ENCODE results near the gene SNX14. TPM values are rescaled to one million over a fixed set of nuclear protein-coding genes. Genes with fewer than 3 reads are reported as not detected.

The SNX14 gene
- total RNA-seq, 1 donor from 2014 or later = 82.6 TPM

DNA sequence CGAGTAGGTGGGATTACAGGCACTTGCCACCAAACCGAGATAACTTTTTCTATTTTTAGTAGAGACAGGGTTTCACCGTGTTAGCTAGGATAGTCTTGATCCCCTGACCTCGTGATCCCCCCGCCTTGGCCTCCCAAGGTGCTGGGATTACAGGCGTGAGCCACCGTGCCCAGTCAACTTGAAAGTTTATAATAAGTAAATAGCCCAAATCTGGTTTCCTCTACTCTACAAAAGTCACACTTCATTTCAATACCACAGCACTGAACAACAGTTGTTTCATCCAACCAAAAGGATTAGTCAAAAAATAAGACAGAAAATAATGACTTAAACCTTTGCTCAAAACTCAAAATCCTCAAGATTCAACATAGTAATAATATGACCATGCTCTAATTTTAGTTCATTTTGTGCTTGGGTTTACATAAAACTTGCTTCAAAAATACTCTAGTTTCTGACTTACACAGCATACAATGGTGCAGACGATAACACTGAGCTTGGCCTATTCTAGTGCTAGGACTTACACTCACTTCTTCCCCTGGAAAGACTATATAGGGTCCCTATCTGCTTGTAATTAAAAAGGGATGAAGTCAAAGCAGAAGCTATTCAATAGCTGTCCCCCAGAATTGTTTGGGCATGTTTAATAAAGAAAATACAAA is 87.1 kb downstream of the SNX14 start:
- DNase-seq (ENCODE audit: low read depth) = no peak

DNA sequence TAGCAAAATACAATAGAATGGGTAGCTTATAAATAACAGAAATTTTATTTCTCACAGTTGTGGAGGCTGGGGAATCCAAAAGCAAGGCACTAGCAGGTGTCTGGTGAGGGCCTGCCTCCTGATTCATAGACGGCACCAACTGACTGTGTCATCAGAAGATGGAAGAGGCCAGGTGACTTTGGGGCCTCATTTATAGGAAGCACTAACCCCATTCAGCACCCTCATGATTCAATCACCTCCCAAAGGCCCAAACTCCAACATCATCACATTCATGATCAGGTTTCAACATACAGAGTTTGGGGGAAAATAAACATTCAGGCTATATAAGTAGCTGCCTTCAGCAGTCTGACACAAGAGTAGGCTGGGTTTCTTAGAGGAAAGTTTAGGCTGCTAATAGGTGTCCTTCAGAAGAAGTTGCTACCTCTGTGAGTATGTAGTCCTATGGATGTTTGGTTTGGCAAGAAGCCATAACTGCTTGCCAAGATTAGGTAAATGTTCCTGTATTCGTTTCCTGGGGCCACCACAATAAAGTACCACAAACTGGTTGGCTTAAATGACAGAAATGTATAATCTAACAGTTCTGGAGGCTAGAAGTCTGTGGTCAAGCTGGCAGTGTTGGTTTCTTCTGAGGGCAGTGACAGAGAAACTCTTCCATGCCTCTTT is 94.9 kb downstream of the SNX14 start:
- DNase-seq (ENCODE audit: low read depth) = peak; percentile 21

DNA sequence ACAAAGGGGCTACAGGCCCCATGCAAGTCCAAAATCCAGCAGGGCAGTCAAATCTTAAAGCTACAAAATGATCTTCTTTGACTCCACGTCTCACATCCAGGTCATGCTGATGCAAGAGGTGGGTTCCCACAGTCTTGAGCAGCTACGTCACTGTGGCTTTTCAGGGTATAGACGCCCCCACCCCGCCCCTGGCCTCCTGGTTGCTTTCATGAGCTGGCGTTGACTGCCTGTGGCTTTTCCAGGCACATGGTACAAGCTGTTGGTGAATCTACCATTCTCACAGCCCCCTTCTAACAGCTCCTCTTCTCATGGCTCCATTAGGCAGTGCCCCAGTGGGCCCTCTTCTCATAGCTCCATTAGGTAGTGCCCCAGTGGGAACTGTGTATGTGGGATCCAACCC is 96.8 kb downstream of the SNX14 start:
- DNase-seq (ENCODE audit: low read depth) = no peak

DNA sequence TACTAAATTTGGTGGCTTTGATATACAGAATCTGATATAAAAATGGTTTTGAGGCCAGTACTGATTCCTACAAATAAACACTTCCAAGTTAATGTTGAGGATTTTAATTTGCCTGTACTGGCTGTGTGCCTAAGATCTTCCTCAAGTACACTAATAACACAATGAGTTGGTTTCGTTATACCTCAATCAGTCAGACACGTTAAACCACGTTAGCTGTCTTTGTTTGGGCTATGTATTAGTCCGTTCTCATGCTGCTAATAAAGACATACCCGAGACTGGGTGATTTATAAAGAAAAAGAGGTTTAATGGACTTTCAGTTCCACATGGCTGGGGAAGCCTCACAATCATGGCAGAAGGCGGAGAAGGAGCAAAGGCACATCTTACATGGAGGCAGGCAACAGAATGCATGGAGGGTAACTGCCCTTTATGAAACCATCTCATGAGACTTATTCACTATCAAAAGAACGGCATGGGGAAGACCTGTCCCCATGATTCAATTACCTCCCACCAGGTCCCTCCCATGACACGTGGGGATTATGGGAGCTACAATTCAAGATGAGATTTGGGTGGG is 97.6 kb downstream of the SNX14 start:
- no peak for DNase-seq (ENCODE audit: low read depth)

DNA sequence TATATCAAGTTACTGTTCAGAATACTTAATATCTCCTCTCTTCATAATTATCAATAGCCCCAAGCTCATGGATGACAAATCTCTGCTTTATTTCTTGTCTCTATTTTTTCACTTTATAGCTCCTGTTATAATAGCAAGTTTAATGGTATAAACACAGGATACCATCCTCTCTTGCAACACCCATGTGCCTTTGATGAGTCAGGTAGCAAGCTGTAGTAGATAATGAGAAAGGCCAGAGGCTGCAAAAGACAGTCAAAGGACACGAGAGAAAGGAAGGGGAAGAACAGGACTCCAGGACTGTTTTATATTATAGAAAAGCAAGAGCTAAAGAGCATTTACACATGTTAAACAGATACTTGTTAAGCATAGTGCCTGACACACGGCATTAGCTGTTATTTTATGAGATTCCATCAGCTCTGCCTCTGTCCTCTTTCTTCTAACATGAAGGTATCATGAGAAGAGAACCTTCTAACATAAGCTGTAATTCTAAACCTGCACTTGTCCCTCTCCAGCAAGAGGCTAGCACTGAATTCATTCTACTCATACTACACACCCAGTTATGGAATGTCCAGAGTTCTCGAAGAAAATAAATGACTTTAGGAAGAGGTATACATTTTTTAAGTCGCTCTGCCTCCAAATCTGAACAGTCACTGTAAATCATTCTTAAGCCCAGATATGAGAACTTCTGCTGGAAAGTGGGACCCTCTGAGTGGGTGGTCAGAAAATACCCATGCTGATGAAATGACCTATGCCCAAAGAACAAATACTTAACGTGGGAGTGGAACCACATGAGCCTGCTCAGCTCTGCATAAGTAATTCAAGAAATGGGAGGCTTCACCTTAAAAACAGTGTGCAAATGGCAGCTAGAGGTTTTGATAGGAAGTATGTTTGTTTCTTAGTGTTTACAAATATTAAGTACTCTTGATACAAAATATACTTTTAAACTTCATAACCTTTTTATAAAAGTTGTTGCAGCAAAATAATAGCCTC is 98.8 kb downstream of the SNX14 start:
- peak; percentile 44 for DNase-seq (ENCODE audit: low read depth)

DNA sequence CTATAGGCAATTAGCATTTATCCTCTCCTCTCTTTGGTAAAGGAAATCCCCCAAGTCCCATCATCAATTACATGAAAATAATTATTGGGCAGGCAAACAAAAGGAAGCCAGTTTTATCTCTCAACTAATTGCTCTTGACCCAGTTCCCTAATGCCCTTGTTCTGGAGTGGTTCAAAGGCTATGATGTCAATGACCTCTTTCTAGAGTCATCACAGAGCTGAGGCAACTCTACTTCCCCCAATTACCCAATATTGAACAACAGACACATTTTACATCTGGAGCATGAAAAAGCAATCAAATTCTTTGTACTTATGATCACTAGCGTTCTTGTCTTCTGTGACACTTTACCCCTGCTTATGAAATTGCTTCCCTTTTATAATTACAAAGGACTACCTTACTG is 100.3 kb downstream of the SNX14 start:
- no peak for DNase-seq (ENCODE audit: low read depth)

DNA sequence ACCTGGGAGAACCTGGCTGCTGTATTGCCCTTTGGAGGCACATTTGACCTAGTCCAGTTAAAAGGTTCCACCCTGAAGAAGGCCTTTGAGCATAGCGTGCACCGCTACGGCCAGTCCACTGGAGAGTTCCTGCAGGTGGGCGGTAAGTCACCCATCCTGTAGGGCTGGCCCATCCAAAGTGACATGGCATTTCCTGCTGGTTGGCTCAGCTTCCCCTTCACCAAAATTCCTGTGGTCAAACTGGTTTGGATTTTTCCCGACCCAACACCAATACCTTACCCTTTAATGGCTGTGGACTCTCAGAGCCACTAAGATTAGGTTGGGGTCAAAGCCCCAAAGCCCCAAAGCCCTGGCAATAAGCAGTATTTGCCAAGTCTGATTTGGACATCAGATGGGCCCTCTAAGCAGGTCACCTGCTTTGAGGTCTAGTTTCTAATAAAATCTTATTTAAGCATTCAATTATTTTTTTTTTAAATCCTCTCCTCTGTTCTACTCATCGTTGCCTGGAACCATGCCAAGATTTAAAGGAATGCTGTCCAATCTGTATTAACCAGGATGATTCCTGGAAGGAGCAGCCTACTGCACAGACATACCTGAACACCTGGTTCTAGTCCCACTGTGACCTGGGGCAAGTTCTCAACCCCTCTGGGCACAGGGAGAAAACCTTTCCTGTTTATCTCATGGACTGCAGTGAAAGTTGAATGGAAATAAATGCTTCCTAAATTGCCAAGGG is 103.0 kb downstream of the SNX14 start:
- DNase-seq (ENCODE audit: low read depth) = peak; percentile 29

DNA sequence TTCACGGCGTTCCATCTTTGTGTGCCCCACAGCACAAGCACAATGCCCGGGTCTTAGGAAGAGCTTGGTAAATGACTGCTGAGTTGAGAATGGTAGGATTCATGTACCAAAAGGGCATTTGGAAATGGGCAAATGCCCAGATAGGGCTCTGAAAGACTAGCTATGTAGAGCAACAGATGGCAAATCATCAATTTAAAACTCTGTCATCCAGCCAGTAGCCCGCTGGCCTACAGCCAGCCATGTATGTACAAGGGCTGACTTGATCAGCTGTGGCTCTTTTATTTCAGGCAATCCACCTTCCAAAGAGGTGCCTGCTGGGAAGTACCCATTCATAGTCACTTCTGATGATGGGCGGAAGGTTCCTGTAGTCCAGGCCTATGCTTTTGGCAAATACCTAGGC is 108.7 kb downstream of the SNX14 start:
- peak; percentile 70 for DNase-seq (ENCODE audit: low read depth)

DNA sequence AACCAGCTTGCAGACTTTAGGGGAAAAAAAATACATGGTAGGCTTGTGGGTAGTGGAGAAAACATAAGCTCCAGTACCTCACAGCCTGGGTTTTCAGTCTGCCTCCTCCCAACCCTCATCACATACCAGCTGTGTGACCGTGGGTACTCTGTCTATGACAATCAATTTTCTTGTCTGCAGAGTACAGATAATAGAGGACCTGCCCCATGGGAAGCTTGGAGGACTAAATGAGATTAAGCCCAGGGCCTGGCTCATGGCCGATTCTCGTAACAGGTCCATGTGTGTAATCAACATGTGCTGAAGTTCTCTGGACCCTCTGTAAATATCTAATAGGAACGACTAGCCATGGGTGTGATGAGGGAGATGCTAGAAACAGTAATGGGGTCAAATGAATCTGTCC is 109.8 kb downstream of the SNX14 start:
- DNase-seq (ENCODE audit: low read depth) = no peak

DNA sequence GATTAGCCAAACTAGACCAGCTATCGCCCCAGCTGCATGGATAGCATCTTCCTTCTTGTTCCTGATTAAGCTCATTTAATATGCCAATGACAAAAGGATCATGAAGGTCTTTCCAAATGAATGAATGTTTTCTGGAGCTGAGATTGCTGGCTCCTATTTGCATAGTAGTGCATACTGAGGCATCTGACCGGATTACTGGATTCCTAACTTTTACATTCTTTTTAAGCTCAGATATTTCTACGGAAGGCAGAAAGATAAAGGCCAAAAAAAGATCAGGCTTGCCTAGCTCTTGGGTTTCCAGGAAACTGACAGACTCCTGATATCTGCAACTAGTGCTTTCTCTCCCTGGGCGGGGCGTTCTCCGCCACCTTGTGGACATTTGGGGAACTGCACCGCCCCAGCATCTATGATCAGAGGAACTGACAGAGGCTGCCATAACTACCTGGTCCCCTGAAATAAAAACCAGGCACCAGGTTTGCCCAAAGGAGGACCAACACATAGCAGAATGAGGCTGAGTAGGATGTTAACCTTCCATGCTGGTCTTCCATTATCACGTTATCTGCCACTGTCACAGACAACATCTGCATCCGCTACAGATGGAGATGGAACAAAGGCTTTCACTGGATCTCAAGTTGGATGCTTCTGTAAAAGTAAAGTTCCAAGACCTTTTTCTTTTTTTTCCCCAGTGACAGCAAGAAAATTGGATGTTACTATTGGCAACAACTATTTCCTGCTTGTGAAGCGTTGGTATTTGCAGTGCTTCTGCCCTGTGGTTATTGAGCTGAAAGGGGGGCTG is 110.6 kb downstream of the SNX14 start:
- peak; percentile 84 for DNase-seq (ENCODE audit: low read depth)

DNA sequence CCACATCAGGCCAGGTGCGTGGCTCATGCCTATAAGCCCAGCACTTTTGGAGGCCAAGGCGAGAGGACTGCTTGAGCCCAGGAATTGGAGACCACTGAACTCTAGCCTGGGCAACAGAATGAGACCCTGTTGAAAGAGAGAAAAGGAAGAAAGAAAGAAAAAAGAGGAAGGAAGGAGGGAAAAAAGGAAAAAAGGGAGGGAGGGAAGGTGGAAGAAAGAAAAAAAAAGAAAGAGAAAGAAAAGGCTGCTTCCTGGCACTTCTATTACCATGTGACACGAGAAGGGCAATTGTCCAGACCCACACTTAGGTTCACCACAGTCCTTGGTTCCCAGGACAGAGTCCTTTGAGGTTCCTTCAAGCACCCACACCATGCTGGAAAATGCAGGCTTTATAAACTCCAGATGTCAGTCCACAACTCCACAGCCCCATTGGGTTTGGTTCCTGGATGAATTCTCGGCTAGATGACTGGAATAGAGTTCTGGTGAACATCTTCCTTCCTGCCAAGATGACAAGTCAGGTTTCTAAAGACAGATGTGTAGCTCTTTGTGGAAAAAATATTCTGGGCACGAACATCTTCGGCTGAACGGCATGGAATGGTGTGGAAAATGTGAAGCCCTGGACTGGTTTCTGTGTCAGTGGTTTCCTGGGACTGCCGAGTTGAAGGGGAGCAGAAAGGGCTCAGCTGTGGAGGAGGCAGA is 111.3 kb downstream of the SNX14 start:
- DNase-seq (ENCODE audit: low read depth) = peak; percentile 31

DNA sequence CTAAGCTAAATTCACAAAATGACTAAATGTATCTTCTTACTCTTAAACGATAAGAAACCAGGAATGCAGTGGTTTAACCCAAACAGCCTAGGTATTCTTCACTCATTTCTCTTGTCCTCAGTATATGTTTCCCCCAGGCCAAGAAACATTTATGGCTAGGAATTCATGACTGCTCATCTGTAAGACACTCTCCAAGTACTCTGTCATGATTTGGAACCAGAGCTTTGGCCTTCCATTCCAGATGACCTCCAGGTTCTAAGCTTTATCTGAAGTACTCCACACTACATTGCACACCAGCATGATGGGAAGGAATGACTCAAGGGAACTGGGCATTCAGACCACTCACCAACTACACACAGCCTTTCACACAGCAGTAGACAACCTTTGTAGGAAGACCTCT is 114.5 kb downstream of the SNX14 start:
- no peak for DNase-seq (ENCODE audit: low read depth)

DNA sequence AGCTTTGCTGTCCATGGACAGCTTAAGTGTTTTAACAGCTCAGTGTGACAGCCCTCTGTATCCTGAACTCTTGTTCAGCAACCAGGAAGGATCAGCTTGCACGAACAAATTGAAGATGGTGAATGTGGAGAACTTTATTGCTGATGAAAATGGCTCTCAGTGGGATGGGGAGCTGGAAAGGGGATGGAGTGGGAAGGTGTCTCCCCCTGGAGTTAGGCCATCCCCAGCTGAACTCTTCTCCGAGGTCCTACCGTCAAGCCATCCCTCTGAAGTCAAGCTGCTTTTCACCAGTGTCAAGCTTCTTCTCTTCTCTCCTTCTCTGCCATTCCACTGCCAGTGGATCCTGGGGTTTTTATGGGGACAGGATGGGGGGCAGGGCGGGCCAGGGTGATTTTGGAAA is 117.1 kb downstream of the SNX14 start:
- no peak for DNase-seq (ENCODE audit: low read depth)

DNA sequence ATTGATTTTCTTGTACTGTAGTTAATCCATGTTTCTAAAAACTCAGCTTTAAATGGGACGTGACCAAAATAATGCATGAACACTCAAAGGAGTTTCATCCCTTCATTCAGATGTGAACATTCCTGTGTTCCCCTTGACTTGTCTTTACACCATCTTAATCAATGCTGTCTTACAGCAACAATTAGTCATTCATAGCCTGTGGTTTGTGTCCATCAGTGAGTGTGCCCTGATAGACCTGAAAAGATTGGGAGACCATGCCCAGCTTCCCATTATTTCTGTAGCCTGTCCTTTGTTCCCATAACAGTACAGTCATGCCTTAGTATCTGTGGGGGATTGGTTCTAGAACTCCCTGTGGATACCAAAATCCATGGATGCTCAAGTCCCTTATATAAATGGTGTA is 119.9 kb downstream of the SNX14 start:
- DNase-seq (ENCODE audit: low read depth) = no peak

DNA sequence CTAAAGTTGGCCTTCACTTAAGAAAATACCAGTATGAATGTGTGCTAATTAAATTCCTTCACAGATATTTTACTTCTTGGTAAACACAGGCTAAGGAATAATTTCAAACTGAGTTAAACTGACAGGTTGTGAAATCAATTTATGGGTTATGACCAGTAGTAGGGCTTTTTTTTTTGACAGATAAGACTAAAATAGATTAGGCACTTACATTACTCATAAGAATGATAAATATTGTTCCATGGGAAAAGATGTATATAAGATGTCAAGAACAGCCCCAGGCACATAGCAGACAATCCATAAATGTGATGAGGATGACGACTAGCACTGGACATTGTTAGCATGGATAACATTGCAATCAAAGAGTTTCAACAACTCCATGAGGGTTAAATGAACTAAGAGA is 120.9 kb downstream of the SNX14 start:
- no peak for DNase-seq (ENCODE audit: low read depth)

DNA sequence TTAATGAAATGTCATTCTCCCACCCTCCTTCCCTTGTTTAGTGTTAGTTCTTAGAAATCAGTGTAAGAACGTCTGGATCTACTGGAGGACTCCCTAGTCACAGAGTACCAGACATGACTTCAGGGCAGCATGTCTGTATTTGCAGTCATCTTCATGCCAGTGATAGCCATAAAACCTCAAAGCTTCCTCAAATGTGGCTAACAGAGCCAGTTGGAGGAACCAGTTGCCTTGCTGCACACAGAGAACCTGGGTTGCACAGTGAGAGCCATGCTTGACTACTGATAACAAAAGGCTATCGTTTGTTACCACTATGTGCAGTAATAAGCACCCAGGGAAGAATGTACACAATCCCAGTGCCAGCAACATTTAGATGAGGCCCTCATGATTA is 123.6 kb downstream of the SNX14 start:
- DNase-seq (ENCODE audit: low read depth) = peak; percentile 56

DNA sequence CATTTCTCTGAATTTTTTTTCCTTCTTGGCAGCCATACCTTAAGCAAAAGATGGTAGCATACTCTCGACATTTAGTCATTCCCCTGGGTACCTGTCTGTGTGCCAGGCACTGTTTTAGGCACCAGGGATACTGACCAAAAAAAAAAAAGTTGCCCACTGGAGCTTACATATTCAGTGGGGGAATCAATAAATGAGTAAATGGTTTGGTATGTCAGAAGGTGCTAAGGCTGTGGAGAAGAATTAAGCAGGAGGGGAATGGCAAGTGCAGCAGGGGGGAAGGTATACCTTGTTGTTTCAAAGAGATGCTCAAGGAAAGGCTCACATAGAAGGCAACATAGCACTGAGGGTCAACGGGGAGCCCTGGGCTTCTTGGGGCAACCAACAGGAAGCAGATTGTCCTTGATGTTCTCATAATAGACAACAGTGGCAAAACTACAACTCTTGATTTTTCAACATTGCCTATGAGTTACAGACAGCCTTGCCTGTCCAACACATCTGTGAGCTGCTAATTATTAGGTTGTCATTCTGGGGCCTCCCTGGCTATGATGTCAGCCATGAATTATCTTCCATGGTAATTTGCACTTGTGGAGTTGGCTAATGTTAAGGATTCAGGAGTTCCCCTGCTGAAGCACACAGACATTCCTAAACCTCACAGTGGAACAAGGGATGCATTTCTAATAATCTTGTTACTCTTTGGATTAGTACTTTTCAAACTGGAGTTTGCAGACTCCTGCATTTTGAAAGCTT is 124.2 kb downstream of the SNX14 start:
- no peak for DNase-seq (ENCODE audit: low read depth)

DNA sequence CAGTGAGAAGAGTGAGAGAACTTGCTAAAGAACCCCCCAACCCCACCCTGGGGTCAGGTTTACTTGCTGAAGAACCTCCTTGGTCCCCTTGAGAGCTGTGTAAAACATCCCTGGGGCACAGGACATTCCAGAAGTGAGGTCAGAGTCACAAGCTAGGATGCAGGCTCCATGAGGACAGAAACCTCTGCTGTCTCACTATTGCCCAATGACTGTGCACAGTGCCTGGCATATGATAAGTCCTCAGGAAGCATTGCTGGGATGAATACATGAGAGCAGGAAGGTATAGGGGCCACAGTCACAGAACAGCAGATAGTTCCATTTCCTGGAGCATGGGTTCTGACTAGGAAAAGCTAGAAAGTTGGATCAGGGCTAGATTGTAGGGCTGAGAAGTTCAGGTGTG is 125.3 kb downstream of the SNX14 start:
- no peak for DNase-seq (ENCODE audit: low read depth)

DNA sequence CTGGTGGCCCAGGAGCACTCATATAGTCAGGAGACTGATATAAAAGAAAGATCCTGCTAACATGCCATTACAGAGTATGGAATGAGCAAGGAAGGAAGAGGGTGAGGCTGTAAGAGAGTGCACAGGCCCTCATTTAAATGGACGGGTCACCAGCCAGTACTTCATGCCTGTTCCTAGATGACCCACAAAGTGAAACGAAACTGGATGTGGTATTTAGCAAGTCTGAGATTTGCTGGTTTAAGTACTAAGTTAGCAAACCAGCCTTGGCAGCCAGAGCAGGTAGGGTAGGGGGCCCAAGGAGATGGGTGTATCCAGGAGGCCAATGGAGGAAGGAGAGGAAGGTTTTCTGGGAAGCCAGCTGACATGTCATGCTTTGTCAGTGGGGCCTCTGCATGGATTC is 127.9 kb downstream of the SNX14 start:
- DNase-seq (ENCODE audit: low read depth) = no peak
